ENCODE measurements around the gene PDLIM1. TPM values are rescaled to one million over a fixed set of nuclear protein-coding genes. Genes with fewer than 3 reads are reported as not detected.

PDLIM1 gene
- total and polyA plus RNA-seq, 11 donors, result 225 to 434 (median 330) TPM

DNA sequence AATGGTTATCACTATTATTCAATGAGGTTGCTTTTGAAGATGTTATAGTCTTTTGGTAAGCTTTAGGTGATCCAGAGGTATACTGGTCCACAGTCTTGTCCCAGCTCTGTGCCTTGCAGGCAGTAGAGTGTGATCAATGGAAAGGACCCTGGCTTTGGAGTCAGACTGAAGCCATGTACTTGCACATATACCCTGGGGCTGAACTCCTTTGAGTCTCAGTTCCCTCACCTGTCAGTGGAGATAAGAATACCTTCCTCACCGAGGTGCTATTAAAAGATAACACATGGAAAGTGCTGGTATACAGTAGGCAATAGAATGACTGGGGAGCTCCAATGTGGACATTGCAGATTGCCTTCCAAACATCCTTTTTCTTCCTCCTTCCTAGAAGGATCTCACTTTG lies 16.0 kb upstream of the PDLIM1 start:
- no peak overlapping the region for H3K4me3 ChIP-seq
- no peak for ATAC-seq
- WGBS, 4 donors, result 68 to 95% (median 78%) methylated on average over 1 of the region's 1 CpG
- intact Hi-C loops (cut with DNase I), result no loop called here
- H3K4me1 ChIP-seq, result peaks cover 0 to 41% (median 17%) of the 10 kb centered on the region in 12 donors
- peaks cover 0 to 9% (median 0%) of the 10 kb centered on the region in 9 donors for H3K36me3 ChIP-seq
- H3K27me3 ChIP-seq, result no peaks in the 10 kb centered on the region
- no peak for DNase-seq
- no peaks in the 10 kb centered on the region for H3K9me3 ChIP-seq
- TF ChIP-seq CTCF (IDR thresholded peaks at IDR 0.05) (no peak), POLR2A (IDR thresholded peaks at IDR 0.05) (no peak)
- no peak overlapping the region for H3K27ac ChIP-seq

GRCh38 chr10:95306318-95306650 lies 15.5 kb upstream of the PDLIM1 start:
- peak overlapping the region in 1 of 12 donors; percentile 33 for H3K27ac ChIP-seq
- H3K9me3 ChIP-seq, result no peaks in the 10 kb centered on the region
- peaks cover 0 to 4% (median 0%) of the 10 kb centered on the region in 9 donors for H3K36me3 ChIP-seq
- DNase-seq (no peak), ATAC-seq (no peak)
- no peaks in the 10 kb centered on the region for H3K27me3 ChIP-seq
- peaks cover 0 to 40% (median 17%) of the 10 kb centered on the region in 12 donors for H3K4me1 ChIP-seq
- WGBS, 4 donors, result 70 to 80% (median 73%) methylated on average over 3 of the region's 3 CpGs
- TF ChIP-seq CTCF (IDR thresholded peaks at IDR 0.05), result no peak
- TF ChIP-seq POLR2A (IDR thresholded peaks at IDR 0.05), result no peak
- no peak overlapping the region for H3K4me3 ChIP-seq
- intact Hi-C loops (cut with DNase I), result no loop called here

DNA sequence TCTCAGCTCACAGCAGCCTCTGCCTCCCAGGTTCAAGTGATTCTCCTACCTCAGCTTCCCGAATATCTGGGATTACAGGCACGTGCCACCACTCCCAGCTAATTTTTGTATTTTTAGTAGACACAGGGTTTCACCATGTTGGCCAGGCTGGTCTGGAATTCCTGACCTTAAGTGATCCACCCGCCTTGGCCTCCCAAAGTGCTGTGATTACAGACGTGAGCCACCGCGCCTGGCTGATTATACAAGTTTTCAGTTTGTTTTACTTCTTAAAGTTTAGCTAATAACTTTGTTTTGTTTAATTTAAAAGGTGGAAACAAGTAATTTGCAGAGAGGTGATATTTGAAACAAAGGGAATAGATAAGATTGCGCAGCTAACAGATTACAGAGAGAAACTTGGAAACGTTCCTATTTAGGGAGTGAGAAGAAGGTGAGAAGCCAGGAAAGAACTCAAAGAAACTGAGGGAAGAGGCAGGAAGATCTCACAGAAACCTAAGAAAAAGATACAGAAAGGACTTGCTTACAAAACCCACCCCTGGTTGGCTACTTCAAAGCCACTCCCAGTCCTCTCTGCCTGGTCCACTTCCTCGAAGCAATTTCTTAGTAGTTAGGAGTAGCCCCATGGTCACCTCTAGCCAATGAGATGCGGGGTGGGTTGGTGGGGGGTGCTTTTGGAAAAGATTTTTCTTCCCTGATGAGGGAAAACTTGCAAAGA lies 15.0 kb upstream of the PDLIM1 start:
- intact Hi-C loops (cut with DNase I), result no loop called here
- WGBS, 4 donors, result 45 to 53% (median 48%) methylated on average over 10 of the region's 10 CpGs
- Histone ChIP-seq H3K4me1 (peaks cover 0 to 40% (median 17%) of the 10 kb centered on the region in 12 donors), H3K27ac (peak overlapping the region in 3 of 12 donors; percentile 4 to 36 (median 33)), H3K4me3 (no peak overlapping the region), H3K9me3 (no peaks in the 10 kb centered on the region), H3K36me3 (no peaks in the 10 kb centered on the region), H3K27me3 (no peaks in the 10 kb centered on the region)
- no peak for DNase-seq
- TF ChIP-seq POLR2A (IDR thresholded peaks at IDR 0.05) (no peak), CTCF (IDR thresholded peaks at IDR 0.05) (no peak)
- no peak for ATAC-seq

DNA sequence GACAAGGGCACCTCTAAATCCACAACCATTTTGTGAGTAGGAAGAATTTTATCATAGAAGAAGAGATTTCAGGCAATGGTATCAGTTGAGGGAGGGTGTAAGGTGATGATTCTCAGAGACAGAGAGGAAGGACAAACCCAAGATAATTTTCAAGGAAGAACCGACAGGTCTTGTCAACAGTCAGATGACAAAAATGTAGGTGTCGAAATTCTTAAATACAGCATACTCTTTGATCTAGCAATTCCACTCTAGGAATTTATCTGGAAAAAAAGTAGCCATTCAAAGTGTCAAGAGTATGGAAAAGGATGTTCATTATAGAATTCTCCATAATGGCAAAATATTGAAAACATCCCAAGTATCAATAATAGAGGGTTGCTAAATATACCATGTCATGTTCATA lies 14.2 kb upstream of the PDLIM1 start:
- Histone ChIP-seq H3K36me3 (no peaks in the 10 kb centered on the region), H3K4me3 (no peak overlapping the region), H3K9me3 (no peaks in the 10 kb centered on the region), H3K4me1 (peaks cover 0 to 38% (median 17%) of the 10 kb centered on the region in 12 donors), H3K27ac (peak overlapping the region in 1 of 12 donors; percentile 36), H3K27me3 (no peaks in the 10 kb centered on the region)
- intact Hi-C loops (cut with DNase I), result no loop called here
- DNase-seq (no peak), ATAC-seq (no peak)
- WGBS, 4 donors, result 67 to 77% (median 75%) methylated on average over 2 of the region's 2 CpGs
- TF ChIP-seq CTCF (IDR thresholded peaks at IDR 0.05) (no peak), POLR2A (IDR thresholded peaks at IDR 0.05) (no peak)
